ENCODE measurements around the gene RPS15A.
"Not testable (repeated sequence)": the region's sequence is repeated elsewhere in the genome, so short reads cannot be mapped to it uniquely, and the experiment has no call there.

The RPS15A gene

GRCh38 chr16:18792836-18793433, 2.8 kb upstream of the RPS15A start:
- FAIRE-seq, result no peak

DNA sequence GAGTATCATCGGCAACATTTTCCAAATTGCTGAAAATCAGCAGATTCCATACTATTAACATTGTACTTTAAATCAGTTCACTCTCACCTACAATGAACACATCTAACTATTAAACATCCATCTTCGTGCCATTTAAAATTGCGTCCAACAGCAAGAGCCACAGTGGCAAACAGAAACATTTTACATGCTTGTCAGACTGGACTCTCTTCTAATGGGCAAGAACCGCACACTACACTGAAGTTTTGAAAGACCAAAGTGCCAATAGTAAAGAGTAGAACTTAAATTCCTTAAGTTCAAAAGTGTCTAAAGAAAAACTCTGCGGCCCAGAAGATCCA, 652 bp downstream of the RPS15A start:
- no peak for FAIRE-seq

DNA sequence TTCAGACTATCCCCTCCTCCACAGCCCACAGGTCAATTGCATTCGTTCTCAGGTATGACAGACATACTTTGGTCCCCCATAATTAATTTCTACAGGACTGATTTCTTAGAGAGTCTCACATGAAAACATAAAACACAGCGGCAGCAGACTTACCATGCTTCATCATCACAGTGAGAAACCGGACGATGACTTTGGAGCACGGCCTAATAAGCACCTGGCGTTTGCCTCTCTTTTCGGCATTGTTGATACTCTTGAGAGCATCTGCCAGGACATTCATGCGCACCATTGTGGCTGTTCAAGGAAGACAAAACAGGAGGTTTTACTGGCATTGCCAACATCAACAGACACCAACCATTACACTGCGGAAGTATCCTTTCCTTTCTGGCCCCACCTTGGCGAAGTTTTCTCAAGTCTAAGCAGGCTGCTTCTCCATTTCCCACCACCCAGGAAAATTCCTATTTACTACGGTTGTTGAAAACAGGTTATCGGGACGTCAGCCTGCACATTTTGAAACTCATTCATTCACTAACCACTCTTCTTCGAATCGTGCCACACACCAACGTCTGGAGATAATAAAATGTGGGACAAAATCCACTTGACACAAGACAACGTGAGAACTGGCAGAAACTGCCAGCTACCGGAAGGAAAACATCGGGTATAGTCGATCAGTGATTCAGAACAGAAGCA, 1.2 kb downstream of the RPS15A start:
- FAIRE-seq, result no peak

DNA sequence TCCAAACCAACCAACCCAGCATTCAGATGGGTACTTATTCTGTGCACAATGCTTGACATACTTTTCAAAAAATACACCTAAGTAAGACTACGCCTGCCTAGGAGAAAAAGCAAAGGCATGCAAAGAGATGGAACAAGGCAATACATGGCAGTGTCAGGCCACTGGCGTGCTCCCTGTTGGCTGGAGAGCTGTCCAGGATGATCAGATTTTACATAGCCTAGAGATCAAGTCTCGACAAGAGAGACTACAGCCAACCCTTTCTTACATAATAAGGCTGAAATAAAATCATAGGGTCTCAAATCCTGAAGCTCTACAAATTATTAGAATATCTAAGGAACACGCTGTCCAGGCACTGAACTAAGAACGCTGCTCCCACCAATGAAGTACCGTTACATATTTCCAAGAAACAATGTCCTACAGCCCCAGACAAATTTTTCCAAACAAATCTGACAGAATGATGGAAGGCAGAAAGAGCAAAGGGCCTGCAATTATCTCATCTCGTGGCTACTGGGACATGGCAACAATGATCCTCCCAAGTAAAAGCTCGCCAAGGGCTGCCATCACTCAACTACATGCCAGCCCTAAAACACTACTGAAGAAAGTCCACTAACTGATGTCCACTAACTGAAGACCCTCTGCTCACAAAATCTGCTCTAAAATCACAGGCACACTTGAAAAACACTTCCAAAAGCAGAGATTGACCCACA, 5.1 kb downstream of the RPS15A start:
- no peak for FAIRE-seq

- FAIRE-seq, result no peak
Measured at GRCh38 chr16:18783430-18784341, 6.4 kb downstream of the RPS15A start.

GRCh38 chr16:18782697-18783429, 7.3 kb downstream of the RPS15A start:
- FAIRE-seq, result no peak

DNA sequence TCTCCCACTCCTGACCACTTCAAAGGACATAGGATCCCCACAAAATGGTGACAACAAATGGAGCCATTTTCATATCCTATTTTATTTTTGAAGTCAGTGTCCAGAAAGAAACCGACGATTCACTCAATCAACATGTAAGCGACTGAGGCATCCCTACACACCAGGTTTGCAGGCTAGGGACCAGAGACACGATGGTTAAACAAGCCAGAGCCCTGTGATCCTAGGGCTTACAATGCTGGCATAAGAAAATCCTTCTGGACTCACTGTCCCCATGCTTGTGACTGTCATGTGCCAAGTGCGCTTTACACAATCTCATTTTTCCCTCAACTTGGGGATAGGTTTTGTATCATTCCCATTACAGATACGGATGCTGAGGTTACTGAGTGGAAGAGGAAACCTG, 8.9 kb downstream of the RPS15A start:
- not testable (repeated sequence) for FAIRE-seq

GRCh38 chr16:18780460-18781026, 9.6 kb downstream of the RPS15A start:
- FAIRE-seq, result not testable (repeated sequence)

GRCh38 chr16:18777664-18778063, 12.5 kb downstream of the RPS15A start:
- FAIRE-seq, result not testable (repeated sequence)

DNA sequence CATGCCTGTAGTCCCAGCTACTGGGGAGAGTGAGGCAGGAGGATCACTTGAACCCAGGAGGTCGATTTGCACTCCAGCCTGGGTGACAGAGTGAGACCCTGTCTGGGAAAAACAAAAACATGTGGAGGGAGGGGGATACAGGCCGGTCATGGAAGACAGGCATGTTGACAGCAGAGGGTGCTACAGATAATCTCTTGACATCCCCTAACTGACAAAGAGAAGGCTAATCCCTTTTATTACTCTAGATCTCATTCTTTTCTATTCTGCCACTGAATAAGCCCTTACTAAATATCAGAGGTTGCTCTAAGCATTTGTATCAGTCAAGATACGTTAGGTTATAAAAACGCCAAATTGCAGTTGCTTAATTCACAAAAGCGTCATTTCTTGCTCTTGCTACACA, 13.8 kb downstream of the RPS15A start:
- FAIRE-seq, result not testable (repeated sequence)

GRCh38 chr16:18774651-18775050, 15.5 kb downstream of the RPS15A start:
- not testable (repeated sequence) for FAIRE-seq

- FAIRE-seq, result not testable (repeated sequence)
Measured at GRCh38 chr16:18772171-18772570, 18.0 kb downstream of the RPS15A start.

- FAIRE-seq, result not testable (repeated sequence)
Measured at GRCh38 chr16:18770336-18770962, 19.7 kb downstream of the RPS15A start.

GRCh38 chr16:18767217-18767616, 22.9 kb downstream of the RPS15A start:
- FAIRE-seq, result not testable (repeated sequence)

DNA sequence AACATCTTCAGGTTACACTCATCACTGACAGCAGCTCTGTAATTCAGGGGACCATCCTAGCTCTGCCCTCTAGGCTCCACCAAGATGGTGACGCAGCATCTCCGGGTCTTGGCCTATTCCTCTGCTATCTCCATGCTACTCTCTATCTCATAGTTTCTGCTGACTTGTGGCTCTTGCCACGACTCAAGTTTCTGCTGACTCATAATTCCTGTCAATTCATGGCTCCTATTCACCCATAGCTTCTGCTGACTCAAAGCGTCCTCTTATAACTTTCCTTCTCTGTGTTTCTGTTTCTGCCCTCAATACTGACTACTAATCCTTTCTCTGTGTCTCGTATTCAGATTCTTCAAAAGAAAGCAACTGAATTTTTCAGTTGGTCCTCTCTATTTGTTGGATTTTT, 27.4 kb downstream of the RPS15A start:
- FAIRE-seq, result not testable (repeated sequence)

DNA sequence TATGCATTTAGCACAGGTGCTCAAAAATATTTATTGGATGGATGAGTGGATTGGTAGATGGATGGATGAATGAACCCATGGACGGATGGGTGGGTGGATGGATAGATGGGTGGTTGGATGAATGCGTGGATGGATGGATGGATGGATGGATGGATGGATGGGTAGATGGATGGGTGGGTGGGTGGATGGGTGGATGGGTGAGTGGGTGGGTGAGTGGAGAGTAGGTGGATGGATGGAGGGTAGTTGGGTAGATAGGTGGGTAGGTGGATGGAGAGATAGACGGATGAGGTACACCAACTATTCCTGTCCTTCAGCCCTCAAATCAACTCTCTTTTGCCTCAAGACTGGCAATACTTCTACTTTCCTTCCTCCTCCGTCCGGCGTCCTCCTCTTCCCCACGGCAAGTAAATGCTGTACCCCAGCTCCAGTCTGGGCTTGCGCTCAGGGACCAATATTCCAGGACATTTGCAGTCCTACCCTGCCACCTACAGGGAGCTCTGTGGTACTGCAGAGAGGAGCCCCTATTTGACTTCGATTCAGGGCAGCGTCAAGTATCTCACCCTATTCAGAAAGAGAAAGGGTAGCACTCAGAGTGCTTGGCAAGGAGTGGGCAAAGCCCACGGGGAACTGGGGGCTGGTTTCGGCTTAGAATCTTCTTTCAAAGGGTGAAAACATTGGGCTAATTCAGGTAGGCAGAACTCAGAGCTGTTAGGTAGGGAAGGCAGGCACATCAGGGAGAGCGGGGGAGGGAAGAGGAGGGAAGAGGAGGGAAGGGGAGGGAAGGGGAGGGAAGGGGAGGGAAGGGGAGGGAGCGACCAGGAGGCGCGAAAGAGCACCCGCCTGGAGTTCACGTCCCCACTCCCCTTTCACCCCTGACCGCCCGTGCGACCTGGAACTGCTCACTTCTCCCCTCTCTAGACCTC, 30.3 kb downstream of the RPS15A start:
- FAIRE-seq, result not testable (repeated sequence)

GRCh38 chr16:18757960-18758660, 32.0 kb downstream of the RPS15A start:
- FAIRE-seq, result not testable (repeated sequence)

DNA sequence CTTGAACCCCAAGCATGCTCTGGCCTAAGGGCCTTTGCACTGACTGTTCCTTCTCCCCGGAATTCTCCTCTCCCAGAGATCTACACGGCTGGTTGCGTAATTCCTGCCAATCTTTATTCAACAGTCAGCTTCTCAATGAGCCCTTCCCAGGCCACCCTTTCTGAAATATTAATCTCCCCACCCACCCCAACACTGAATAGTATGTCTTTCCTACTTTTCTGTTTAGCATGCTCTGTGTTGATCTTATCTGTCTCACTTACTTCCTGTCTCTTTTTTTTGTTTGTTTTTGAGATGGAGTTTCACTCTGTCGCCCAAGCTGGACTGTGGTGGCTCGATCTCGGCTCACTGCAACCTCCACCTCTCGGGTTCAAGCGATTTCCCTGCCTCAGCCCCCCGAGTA, 33.5 kb downstream of the RPS15A start:
- not testable (repeated sequence) for FAIRE-seq

GRCh38 chr16:18742870-18743269, 47.3 kb downstream of the RPS15A start:
- not testable (repeated sequence) for FAIRE-seq

GRCh38 chr16:18740027-18740426, 50.1 kb downstream of the RPS15A start:
- not testable (repeated sequence) for FAIRE-seq
